Measurements from ENCODE around the gene CES3. TPM values are rescaled to one million over a fixed set of nuclear protein-coding genes. Genes with fewer than 3 reads are reported as not detected.

Gene CES3
- total RNA-seq, 1 experiment from 2014 or later: 3.7 TPM

- H4K91ac ChIP-seq (ENCODE audit: insufficient read length, low read depth, low read length): no peak overlapping the region
- H3K27ac Mint-ChIP-seq: no peak overlapping the region
- H2AK5ac ChIP-seq (ENCODE audit: insufficient read length, low read length): no peak overlapping the region
- peaks cover 9% of the 10 kb centered on the region for H3K27me3 Mint-ChIP-seq (ENCODE audit: low read depth)
- TF ChIP-seq CTCF (conservative IDR thresholded peaks at IDR 0.05): no peak
- no peak overlapping the region for H2BK20ac ChIP-seq (ENCODE audit: low read depth, low read length, poor library complexity, severe bottlenecking)
- no peak overlapping the region for H3K4me3 Mint-ChIP-seq
- H3K9me3 ChIP-seq (ENCODE audit: control insufficient read depth, low read depth, low read length): no peaks in the 10 kb centered on the region
- no peak for DNase-seq
- H3K9me3 Mint-ChIP-seq: no peaks in the 10 kb centered on the region
- H3K36me3 Mint-ChIP-seq (ENCODE audit: insufficient read depth in 1 of 3, low read depth in 3 of 3): no peaks in the 10 kb centered on the region; a peak in 1 of 7 replicates
- H3K9ac ChIP-seq (ENCODE audit: extremely low read depth, insufficient read length, low read length): no peak overlapping the region
- no peak overlapping the region for H4K8ac ChIP-seq (replicated peaks; ENCODE audit: insufficient read length, low read depth, low read length)
- no peaks in the 10 kb centered on the region for H3K27me3 ChIP-seq (ENCODE audit: insufficient read depth, low read length)
- no peak overlapping the region for H2BK120ac ChIP-seq (ENCODE audit: low read depth, low read length, poor library complexity, severe bottlenecking)
- H3T11ph ChIP-seq (ENCODE audit: low read length): no peak overlapping the region
- no peak overlapping the region for H3K4me2 ChIP-seq (ENCODE audit: insufficient read depth, insufficient read length, low read length)
- H2BK12ac ChIP-seq (ENCODE audit: insufficient read length, low read depth, low read length): no peak overlapping the region
- H3K27ac ChIP-seq (ENCODE audit: insufficient read length, low read depth, low read length): no peak overlapping the region
- no peaks in the 10 kb centered on the region for H4K20me1 ChIP-seq (ENCODE audit: control insufficient read depth, insufficient read depth, insufficient read length)
- no peak overlapping the region for H3K18ac ChIP-seq (ENCODE audit: insufficient read length, low read depth, low read length)
- no peak overlapping the region for H2AFZ ChIP-seq (ENCODE audit: low read length)
- H3K4me1 Mint-ChIP-seq: peaks cover 4 to 15% of the 10 kb centered on the region in 2 experiments
- H2BK5ac ChIP-seq (ENCODE audit: insufficient read length, low read length): no peak overlapping the region
- WGBS (ENCODE audit: extremely low coverage, insufficient read length, low lambda C conversion rate): no CpG with 5 or more reads among the region's 6 CpGs
- H4K5ac ChIP-seq (ENCODE audit: insufficient read length, low read depth, low read length): no peak overlapping the region
- no peaks in the 10 kb centered on the region for H3K23me2 ChIP-seq (ENCODE audit: insufficient read length, low read depth, low read length, poor library complexity, severe bottlenecking)
- no peaks in the 10 kb centered on the region for H3K79me2 ChIP-seq (ENCODE audit: insufficient read depth, low read length)
- no peaks in the 10 kb centered on the region for H3K79me1 ChIP-seq (ENCODE audit: insufficient read depth, low read depth, low read length, poor library complexity, severe bottlenecking)
- no peaks in the 10 kb centered on the region for H3K4me1 ChIP-seq (ENCODE audit: insufficient read depth, low read length)
- no peak overlapping the region for H2BK15ac ChIP-seq (ENCODE audit: low read depth, low read length)
- H3K14ac ChIP-seq (ENCODE audit: insufficient read depth, low read length): no peak overlapping the region
- no peak overlapping the region for H3K56ac ChIP-seq (ENCODE audit: insufficient read length, low read depth, low read length)
- H3K23ac ChIP-seq (ENCODE audit: insufficient read length, low read depth, low read length): no peak overlapping the region
- H3K4ac ChIP-seq (ENCODE audit: low read depth, low read length): no peak overlapping the region
These were observed 3.0 kb downstream of the CES3 start for GRCh38 chr16:66964049-66964448.

Data from H9 (cell line).